ENCODE data around the gene KIF26B.

Gene KIF26B

GRCh38 chr1:245550720-245551043, 395.9 kb downstream of the KIF26B start:
- no peak for DNase-seq

- no peak for DNase-seq
Measured at GRCh38 chr1:245551536-245551935, 396.8 kb downstream of the KIF26B start.

GRCh38 chr1:245552331-245552730, 397.5 kb downstream of the KIF26B start:
- DNase-seq: no peak

GRCh38 chr1:245556057-245556456, 401.3 kb downstream of the KIF26B start:
- no peak for DNase-seq

- DNase-seq: no peak
Measured at GRCh38 chr1:245558069-245558468, 403.3 kb downstream of the KIF26B start.

- DNase-seq: no peak
Measured at GRCh38 chr1:245560316-245560859, 405.6 kb downstream of the KIF26B start.

GRCh38 chr1:245561665-245562234, 407.0 kb downstream of the KIF26B start:
- DNase-seq: no peak

GRCh38 chr1:245566134-245566533, 411.3 kb downstream of the KIF26B start:
- DNase-seq: no peak

GRCh38 chr1:245566952-245567351, 412.2 kb downstream of the KIF26B start:
- no peak for DNase-seq

GRCh38 chr1:245571815-245572294, 417.1 kb downstream of the KIF26B start:
- no peak for DNase-seq

GRCh38 chr1:245572709-245573108, 417.9 kb downstream of the KIF26B start:
- no peak for DNase-seq

- no peak for DNase-seq
Measured at GRCh38 chr1:245575710-245576109, 420.9 kb downstream of the KIF26B start.

- no peak for DNase-seq
Measured at GRCh38 chr1:245576323-245576722, 421.5 kb downstream of the KIF26B start.

- DNase-seq: no peak
Measured at GRCh38 chr1:245577191-245578157, 422.7 kb downstream of the KIF26B start.

GRCh38 chr1:245578308-245578707, 423.5 kb downstream of the KIF26B start:
- no peak for DNase-seq

GRCh38 chr1:245578771-245579170, 424.0 kb downstream of the KIF26B start:
- DNase-seq: no peak

- DNase-seq: no peak
Measured at GRCh38 chr1:245579881-245580280, 425.1 kb downstream of the KIF26B start.

- DNase-seq: no peak
Measured at GRCh38 chr1:245580651-245581050, 425.9 kb downstream of the KIF26B start.

GRCh38 chr1:245582026-245582425, 427.2 kb downstream of the KIF26B start:
- no peak for DNase-seq

GRCh38 chr1:245583081-245583480, 428.3 kb downstream of the KIF26B start:
- no peak for DNase-seq

- no peak for DNase-seq
Measured at GRCh38 chr1:245583575-245584330, 429.0 kb downstream of the KIF26B start.

All from nucleus accumbens (tissue), 56 donors.